ENCODE results near the gene SLC46A1. TPM values are rescaled to one million over a fixed set of nuclear protein-coding genes. Genes with fewer than 3 reads are reported as not detected.

Gene SLC46A1
- total RNA-seq, 2 experiments from 2014 or later = 5.2 to 6.1 TPM

DNA sequence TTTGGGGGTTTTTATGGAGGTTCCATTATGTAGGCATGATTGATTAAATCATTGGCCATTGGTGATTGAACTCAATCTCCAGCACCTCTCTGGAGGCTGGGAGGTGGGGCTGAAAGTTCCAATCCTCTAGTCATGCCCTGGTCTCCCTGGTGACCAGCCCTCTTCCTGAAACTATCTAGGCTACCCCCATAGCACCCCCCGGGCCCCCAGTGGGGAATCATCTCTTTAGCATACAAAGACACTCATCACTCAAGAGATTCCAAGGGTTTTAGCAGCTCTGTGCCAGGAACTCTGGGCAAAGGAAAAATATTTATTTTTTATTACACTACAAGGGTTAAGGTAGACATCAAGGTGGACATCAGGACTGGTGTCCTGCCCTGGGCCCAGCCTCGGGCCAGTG is 10.6 kb downstream of the SLC46A1 start:
- Mint-ChIP-seq H3K4me3 (no peak overlapping the region), H3K27me3 (no peaks in the 10 kb centered on the region), H3K27ac (no peak overlapping the region), H3K9me3 (no peaks in the 10 kb centered on the region), H3K36me3 (peaks cover 5% of the 10 kb centered on the region), H3K4me1 (no peaks in the 10 kb centered on the region)
- DNase-seq = no peak

DNA sequence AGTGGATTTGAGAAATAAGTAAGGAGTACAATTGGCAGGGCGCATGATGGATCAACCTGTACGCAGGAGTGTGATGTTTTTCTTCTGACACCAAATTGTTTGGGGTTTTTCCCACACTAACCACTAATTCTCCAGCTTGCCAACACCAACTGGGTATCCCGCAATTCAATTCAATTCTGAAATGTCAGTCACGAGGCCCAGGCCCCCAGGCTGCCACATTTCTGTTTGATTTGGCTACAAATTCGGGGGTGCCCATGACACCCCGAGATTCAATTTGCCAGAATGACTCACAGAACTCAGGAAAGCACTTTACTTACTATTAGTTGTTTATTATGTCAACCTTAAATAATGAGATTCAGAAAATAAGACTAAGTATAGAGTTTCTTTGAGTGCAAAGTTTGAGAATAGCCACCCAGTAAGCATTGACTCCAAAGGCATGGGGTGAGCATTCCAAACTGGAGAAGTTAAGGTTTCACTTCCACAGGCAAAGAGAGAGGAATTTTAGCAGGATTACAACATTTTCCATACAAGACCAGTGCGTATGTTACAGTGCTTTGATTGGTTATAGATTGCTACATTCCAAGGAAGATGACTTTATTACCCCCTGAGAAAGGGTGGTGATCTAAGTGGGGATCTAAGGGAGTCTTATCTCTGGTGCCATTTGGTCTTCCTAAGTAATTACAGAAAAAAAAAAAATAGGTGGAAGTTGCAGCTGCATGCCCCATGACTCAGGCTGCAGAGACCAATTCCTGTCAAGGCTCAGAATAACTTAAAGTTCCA is 11.5 kb downstream of the SLC46A1 start:
- H3K27ac Mint-ChIP-seq = no peak overlapping the region
- H3K36me3 Mint-ChIP-seq = peaks cover 10% of the 10 kb centered on the region
- no peak overlapping the region for H3K4me3 Mint-ChIP-seq
- DNase-seq = no peak
- no peaks in the 10 kb centered on the region for H3K4me1 Mint-ChIP-seq
- H3K9me3 Mint-ChIP-seq = no peaks in the 10 kb centered on the region
- no peaks in the 10 kb centered on the region for H3K27me3 Mint-ChIP-seq

DNA sequence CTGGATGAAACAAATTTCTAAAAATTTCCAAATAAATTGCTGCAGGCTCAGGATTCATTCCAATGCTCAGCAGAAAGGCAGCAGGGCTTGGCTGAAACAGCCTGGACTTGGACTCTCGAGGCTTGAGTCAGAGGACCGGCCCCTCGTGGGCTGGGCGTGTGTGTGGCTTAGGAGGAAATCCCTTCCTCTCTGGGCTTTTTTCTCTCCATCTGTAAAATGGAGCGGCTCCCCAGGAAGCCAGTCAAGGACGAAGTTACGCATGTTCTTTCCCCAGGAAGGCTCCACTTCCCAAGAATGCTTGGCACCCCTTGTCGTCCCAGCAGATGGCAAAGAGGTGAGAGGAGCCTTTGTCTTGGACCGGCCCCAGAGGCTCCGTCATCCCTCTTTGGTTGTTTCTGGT is 13.5 kb downstream of the SLC46A1 start:
- Mint-ChIP-seq H3K36me3 (peaks cover 12% of the 10 kb centered on the region), H3K27ac (no peak overlapping the region), H3K9me3 (no peaks in the 10 kb centered on the region), H3K4me1 (no peaks in the 10 kb centered on the region), H3K4me3 (no peak overlapping the region), H3K27me3 (no peaks in the 10 kb centered on the region)
- DNase-seq = no peak

DNA sequence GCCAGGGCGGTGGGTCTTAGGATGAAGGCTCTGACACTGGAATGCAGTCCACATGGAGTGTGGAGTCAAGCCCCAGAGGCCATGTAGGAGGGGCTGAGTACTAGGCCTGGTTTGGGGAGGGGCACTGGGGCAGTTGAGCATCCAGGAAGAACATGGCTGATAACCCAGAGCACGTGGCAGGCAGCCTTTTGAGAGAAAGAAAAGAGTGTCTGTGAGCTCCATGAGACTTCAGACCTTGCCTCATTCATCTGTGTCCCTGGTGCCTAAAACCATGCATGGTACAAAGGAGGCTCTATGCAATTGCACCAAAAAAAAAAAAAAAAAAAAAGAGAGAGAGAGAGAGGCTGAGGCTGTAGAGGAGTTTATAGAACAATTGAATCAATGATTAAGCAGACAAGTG is 14.6 kb downstream of the SLC46A1 start:
- H3K27me3 Mint-ChIP-seq = no peaks in the 10 kb centered on the region
- no peak for DNase-seq
- no peak overlapping the region for H3K4me3 Mint-ChIP-seq
- H3K9me3 Mint-ChIP-seq = no peaks in the 10 kb centered on the region
- H3K36me3 Mint-ChIP-seq = peaks cover 12% of the 10 kb centered on the region
- H3K4me1 Mint-ChIP-seq = no peaks in the 10 kb centered on the region
- H3K27ac Mint-ChIP-seq = no peak overlapping the region

DNA sequence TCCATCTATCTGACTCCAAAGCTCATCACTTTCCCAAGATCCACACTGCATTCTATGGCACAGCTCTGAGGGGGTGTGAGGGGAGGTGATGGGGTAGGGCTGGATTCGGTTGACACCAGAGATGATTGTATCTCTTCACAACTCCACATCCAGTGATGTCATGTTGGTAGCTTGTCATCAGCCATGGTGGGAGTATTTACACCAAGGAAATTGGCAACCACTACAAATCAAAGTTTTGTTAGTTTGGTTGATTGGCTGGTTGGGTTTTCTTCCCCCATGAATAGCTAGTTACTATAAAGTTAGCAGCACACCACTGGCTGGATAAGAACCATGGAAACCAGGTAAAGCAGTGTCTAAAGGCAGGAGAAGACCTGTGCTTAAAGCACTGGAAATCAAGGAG is 15.0 kb downstream of the SLC46A1 start:
- H3K4me1 Mint-ChIP-seq = no peaks in the 10 kb centered on the region
- H3K4me3 Mint-ChIP-seq = no peak overlapping the region
- H3K9me3 Mint-ChIP-seq = no peaks in the 10 kb centered on the region
- no peaks in the 10 kb centered on the region for H3K27me3 Mint-ChIP-seq
- DNase-seq = no peak
- no peak overlapping the region for H3K27ac Mint-ChIP-seq
- peaks cover 14% of the 10 kb centered on the region for H3K36me3 Mint-ChIP-seq

DNA sequence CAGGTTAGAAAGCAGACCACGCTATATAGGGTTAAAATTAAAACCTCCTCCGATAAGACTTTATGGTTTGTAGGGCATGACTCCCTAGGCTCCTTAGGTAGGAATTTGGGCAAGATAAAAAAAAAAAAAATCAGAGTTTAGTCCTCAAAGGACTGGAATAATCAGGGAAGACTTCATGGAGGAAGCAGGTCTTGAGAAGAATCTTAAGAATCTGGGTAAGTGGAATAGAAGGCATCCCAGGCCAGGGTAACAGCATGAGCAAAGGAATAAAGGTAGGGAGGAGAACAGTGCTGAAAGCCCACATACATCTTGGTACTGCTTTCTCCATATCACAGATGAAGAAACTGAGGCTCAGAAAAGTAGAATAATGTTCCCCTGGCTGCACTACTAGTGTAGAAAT is 15.4 kb downstream of the SLC46A1 start:
- Mint-ChIP-seq H3K9me3 (no peaks in the 10 kb centered on the region), H3K4me1 (peaks cover under 1% of the 10 kb centered on the region), H3K27ac (no peak overlapping the region), H3K4me3 (no peak overlapping the region), H3K27me3 (no peaks in the 10 kb centered on the region), H3K36me3 (peaks cover 16% of the 10 kb centered on the region)
- no peak for DNase-seq

DNA sequence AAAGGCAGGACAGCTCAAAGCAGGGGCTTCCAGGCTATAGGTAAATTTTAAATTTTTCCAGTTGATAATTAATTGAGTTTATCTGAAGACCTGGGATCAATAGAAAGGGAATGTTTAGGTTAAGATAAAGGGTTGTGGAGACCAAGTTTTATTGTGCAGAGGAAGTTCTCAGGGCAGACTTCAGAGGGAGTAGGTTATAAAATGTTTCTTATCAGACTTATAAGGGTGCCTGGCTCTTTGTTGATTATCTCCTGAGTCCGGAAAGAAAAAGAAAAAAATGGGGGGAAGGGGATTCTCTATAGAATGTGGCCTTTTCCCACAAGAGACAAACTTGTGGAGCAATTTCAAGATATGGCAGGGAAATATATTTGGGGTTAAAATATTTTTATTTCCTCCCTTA is 15.9 kb downstream of the SLC46A1 start:
- DNase-seq = no peak
- no peak overlapping the region for H3K4me3 Mint-ChIP-seq
- H3K36me3 Mint-ChIP-seq = peaks cover 18% of the 10 kb centered on the region
- H3K9me3 Mint-ChIP-seq = no peaks in the 10 kb centered on the region
- H3K27me3 Mint-ChIP-seq = no peaks in the 10 kb centered on the region
- peaks cover 4% of the 10 kb centered on the region for H3K4me1 Mint-ChIP-seq
- H3K27ac Mint-ChIP-seq = no peak overlapping the region

DNA sequence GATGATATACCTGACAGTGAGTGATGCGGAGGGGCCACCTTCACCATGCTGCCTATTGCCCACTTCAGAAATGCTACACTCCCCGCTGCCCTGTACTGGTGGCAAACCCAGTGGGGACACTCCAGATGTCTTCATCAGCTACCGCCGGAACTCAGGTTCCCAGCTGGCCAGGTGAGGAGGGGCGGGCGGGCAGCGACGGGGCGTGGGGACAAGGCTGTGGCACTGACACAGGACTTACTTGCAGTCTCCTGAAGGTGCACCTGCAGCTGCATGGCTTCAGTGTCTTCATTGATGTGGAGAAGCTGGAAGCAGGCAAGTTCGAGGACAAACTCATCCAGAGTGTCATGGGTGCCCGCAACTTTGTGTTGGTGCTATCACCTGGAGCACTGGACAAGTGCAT is 17.9 kb downstream of the SLC46A1 start:
- Mint-ChIP-seq H3K4me3 (no peak overlapping the region), H3K9me3 (no peaks in the 10 kb centered on the region), H3K27ac (no peak overlapping the region), H3K36me3 (peaks cover 27% of the 10 kb centered on the region), H3K27me3 (no peaks in the 10 kb centered on the region), H3K4me1 (peaks cover 13% of the 10 kb centered on the region)
- no peak for DNase-seq

DNA sequence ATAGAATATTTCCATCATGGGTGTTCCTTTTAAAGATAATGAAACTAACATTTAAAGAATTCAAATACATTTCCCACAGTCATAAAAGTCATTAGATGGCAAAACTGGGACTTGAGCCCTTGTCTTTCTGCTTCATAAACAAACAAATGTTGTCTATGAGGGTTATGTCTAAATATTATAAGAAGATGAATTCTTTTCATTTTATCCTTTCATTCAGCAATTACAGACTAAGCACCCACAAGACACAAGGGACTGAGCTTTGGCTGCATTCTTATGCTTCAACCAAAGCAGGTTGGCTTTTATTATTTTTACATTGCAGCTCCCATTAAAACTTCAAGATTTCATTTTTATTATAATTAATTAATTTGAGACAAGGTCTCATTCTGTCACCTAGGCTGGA is 19.6 kb downstream of the SLC46A1 start:
- Mint-ChIP-seq H3K27ac (no peak overlapping the region), H3K4me1 (peaks cover 15% of the 10 kb centered on the region), H3K4me3 (no peak overlapping the region), H3K27me3 (peaks cover 6% of the 10 kb centered on the region), H3K36me3 (peaks cover 33% of the 10 kb centered on the region), H3K9me3 (no peaks in the 10 kb centered on the region)
- DNase-seq = no peak

DNA sequence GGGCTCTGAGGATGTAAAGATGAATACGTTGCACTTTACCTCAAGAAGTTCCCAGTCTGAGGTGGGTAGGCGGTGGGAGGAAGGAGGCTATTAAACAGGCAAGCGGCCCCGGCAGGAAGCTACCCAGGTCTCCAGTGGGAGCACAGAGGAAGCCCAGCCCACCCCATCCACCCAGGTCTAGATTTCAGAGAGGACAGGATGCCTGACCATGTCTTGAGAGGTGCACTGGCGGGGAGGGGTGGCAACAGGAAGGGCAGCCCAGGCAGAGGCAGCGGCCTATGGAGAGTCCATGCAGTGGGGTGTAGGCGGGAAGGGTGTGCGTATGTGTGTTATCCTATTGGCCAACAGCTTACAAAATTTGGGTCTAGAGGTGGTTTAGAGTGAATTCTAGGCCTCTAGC is 20.6 kb downstream of the SLC46A1 start:
- DNase-seq = peak; percentile 28
- peaks cover 6% of the 10 kb centered on the region for H3K27me3 Mint-ChIP-seq
- peaks cover 32% of the 10 kb centered on the region for H3K36me3 Mint-ChIP-seq
- H3K9me3 Mint-ChIP-seq = no peaks in the 10 kb centered on the region
- H3K4me3 Mint-ChIP-seq = peak overlapping the region; percentile 88
- peak overlapping the region; percentile 7 for H3K27ac Mint-ChIP-seq
- H3K4me1 Mint-ChIP-seq = peaks cover 17% of the 10 kb centered on the region

DNA sequence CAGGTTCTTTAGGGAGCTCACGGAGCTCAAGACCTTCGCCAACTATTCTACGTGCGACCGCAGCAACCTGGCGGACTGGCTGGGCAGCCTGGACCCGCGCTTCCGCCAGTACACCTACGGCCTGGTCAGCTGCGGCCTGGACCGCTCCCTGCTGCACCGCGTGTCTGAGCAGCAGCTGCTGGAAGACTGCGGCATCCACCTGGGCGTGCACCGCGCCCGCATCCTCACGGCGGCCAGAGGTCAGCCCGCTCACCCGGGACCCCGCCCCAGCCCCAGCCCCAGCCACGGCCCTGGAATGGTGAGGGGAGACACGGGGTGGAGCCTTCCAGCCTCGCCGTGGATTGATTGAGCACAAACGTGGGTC is 21.0 kb downstream of the SLC46A1 start:
- H3K4me3 Mint-ChIP-seq = peak overlapping the region; percentile 88
- peaks cover 6% of the 10 kb centered on the region for H3K27me3 Mint-ChIP-seq
- H3K27ac Mint-ChIP-seq = peak overlapping the region; percentile 72
- H3K4me1 Mint-ChIP-seq = peaks cover 20% of the 10 kb centered on the region
- peaks cover 35% of the 10 kb centered on the region for H3K36me3 Mint-ChIP-seq
- no peak for DNase-seq
- no peaks in the 10 kb centered on the region for H3K9me3 Mint-ChIP-seq

DNA sequence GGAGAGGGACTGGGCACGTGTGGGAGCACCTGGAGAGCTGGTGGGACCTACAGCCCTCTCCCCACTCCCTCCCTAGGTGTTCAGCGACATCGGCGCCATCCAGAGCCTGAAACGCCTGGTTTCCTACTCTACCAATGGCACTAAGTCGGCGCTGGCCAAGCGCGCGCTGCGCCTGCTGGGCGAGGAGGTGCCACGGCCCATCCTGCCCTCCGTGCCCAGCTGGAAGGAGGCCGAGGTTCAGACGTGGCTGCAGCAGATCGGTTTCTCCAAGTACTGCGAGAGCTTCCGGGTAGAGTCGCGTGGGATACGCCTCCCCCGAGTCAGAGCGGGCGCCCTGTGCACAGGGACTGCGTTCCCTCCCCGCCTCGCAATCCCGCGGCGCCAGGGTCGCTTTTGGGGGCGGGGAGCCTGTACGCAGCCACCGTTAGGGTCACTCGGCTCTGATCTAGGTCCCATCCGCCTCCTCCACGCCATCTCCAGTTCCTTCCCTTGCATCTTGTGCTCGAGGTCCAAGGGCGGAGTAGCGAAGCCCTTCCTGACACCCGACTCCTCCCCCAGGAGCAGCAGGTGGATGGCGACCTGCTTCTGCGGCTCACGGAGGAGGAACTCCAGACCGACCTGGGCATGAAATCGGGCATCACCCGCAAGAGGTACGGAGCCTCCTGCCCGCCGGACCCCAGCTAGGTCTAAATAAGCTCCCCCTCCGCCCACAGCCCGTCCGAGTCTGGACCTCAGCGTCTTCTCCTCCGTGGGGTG is 21.6 kb downstream of the SLC46A1 start:
- peak overlapping the region; percentile 88 for H3K4me3 Mint-ChIP-seq

DNA sequence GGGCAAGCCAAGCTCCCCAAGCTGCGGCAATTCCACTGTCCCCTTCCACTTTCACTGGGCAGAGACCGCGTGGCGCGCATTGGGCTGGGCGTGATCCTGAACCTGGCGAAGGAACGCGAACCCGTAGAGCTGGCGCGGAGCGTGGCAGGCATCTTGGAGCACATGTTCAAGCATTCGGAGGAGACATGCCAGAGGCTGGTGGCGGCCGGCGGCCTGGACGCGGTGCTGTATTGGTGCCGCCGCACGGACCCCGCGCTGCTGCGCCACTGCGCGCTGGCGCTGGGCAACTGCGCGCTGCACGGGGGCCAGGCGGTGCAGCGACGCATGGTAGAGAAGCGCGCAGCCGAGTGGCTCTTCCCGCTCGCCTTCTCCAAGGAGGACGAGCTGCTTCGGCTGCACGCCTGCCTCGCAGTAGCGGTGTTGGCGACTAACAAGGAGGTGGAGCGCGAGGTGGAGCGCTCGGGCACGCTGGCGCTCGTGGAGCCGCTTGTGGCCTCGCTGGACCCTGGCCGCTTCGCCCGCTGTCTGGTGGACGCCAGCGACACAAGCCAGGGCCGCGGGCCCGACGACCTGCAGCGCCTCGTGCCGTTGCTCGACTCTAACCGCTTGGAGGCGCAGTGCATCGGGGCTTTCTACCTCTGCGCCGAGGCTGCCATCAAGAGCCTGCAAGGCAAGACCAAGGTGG is 24.7 kb downstream of the SLC46A1 start:
- Mint-ChIP-seq H3K4me1 (peaks cover 20% of the 10 kb centered on the region), H3K4me3 (peak overlapping the region; percentile 20), H3K9me3 (no peaks in the 10 kb centered on the region), H3K27ac (no peak overlapping the region), H3K36me3 (peaks cover 30% of the 10 kb centered on the region), H3K27me3 (peaks cover 6% of the 10 kb centered on the region)
- DNase-seq = peak; percentile 33

More for the DNA sequence above, 21.6 kb downstream of the SLC46A1 start:
- peak; percentile 69 for DNase-seq
- Mint-ChIP-seq H3K36me3 (peaks cover 31% of the 10 kb centered on the region), H3K9me3 (no peaks in the 10 kb centered on the region), H3K27me3 (peaks cover 6% of the 10 kb centered on the region), H3K4me1 (peaks cover 20% of the 10 kb centered on the region), H3K27ac (peak overlapping the region; percentile 72)

DNA sequence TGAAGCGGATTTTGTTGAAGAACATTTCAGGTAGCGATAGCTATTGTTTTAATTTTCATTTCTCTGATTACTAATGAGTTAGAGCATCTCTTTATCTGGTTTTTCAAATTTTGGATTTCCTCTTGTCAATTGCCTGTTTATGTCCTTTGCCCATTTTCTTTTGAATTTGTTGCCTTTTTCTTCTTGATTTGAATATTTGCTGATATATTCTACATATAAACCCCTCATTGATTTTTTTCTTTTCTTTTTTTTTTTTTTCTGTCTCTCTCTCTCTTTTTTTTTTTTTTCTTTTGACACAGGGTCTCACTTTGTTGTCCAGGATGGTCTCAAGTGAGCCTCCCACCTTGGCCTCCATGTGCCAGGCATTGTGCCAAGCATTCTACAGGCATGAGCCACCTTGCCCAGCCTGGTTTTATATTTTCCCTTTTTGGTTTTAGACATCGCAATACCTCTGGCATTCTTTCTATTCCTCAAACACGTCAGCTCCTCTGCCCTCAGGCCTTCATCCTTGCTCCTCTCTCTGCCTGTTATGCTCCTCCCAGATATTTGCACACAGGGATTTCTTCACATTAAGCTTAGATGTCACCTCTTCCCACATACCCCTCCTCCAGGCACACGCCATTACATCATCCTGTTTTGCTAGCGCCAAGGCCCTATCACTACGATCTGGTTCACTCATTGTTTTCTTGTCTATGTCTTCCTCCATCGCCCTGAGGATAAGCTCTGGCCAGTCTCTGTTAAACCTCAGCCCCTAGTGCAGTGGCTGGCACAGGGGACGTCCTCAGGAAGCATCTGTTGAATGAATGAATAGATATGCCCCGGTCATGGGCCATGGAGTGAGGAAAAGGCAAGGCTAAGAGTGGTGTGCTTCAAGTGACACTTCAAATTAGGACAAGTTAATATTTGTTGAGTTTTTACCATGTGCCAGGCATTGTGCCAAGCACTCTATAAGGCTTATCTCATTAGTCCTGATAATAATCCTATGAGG is 25.9 kb downstream of the SLC46A1 start:
- peaks cover 16% of the 10 kb centered on the region for H3K4me1 Mint-ChIP-seq
- no peak overlapping the region for H3K27ac Mint-ChIP-seq
- no peak overlapping the region for H3K4me3 Mint-ChIP-seq
- H3K9me3 Mint-ChIP-seq = no peaks in the 10 kb centered on the region
- DNase-seq = no peak
- H3K27me3 Mint-ChIP-seq = peaks cover 6% of the 10 kb centered on the region
- peaks cover 25% of the 10 kb centered on the region for H3K36me3 Mint-ChIP-seq

All from activated naive CD8-positive, alpha-beta T cell treated with anti-CD3 and anti-CD28 coated beads for 36 hours (primary cell).